Ascending aorta (tissue), 2 donors: ENCODE measurements around the gene IGSF9. TPM values are rescaled to one million over a fixed set of nuclear protein-coding genes. Genes with fewer than 3 reads are reported as not detected.

Experiments used
- DNase-seq, 2 donors: peaks; one replicate each; pipeline ENCODE4 v3.0.0-alpha.2; 2019; ENCODE audit warnings: low spot score in 2 of 2
- H3K27ac ChIP-seq, 2 donors: fragments of 200-600 bp; sonication (generic); one replicate each; pipeline ENCODE4 v1.5.1; 2016 to 2017; ENCODE audit warnings: mild to moderate bottlenecking in 1 of 2
- H3K27me3 ChIP-seq: fragments of 200-600 bp; sonication (generic); one replicate; pipeline ENCODE4 v1.5.1; 2017
- H3K36me3 ChIP-seq, 2 donors: fragments of 200-600 bp; sonication (generic); one replicate each; pipeline ENCODE4 v1.5.1; 2016
- H3K4me1 ChIP-seq, 2 donors: fragments of 200-600 bp; sonication (generic); one replicate each; pipeline ENCODE4 v1.5.1; 2016 to 2017; ENCODE audit warnings: mild to moderate bottlenecking in 1 of 2
- H3K4me3 ChIP-seq, 2 donors: fragments of 200-600 bp; sonication (generic); one replicate each; pipeline ENCODE4 v1.5.1; 2016 to 2017; ENCODE audit warnings: mild to moderate bottlenecking in 1 of 2
- H3K9me3 ChIP-seq, 2 donors: fragments of 200-600 bp; sonication (generic); one replicate each; pipeline ENCODE4 v1.5.1; 2016
- CTCF ChIP-seq, 3 experiments: fragments of 200-600 bp in 2 of 3; fragments of 450-650 bp in 1 of 3; sonication (generic) in 2 of 3; IDR thresholded peaks; one replicate each; pipeline ENCODE4 v1.5.1; 2016 to 2019; ENCODE audit warnings: antibody characterized with exemption in 3 of 3, mild to moderate bottlenecking in 1 of 3, moderate library complexity in 1 of 3
- intact Hi-C: fragments of 100-400 bp; cut with DNase I; formaldehyde crosslinking; loops from one replicate; pipeline ENCODE4 v1.15.1; 2023
- total RNA-seq: library from RNA; depleted of rRNA; stranded (reverse); fragments of >200 nt; gene quantifications from one replicate; pipeline ENCODE4 v1.1.0, GENCODE V29; 2016

IGSF9 gene
- total RNA-seq, 1 donor from 2014 or later = 0.11 TPM

GRCh38 chr1:159930216-159930615 is 15.2 kb downstream of the IGSF9 start:
- Histone ChIP-seq H3K36me3 (no peaks in the 10 kb centered on the region), H3K9me3 (no peaks in the 10 kb centered on the region), H3K4me1 (peaks cover 0 to 5% of the 10 kb centered on the region in 2 donors), H3K27ac (no peak overlapping the region), H3K4me3 (no peak overlapping the region), H3K27me3 (no peaks in the 10 kb centered on the region)
- TF ChIP-seq CTCF (IDR thresholded peaks at IDR 0.05) = no peak
- intact Hi-C loops = no loop called here
- no peak for DNase-seq

GRCh38 chr1:159929155-159930051 is 16.0 kb downstream of the IGSF9 start:
- Histone ChIP-seq H3K4me3 (no peak overlapping the region), H3K4me1 (peaks cover 0 to 5% of the 10 kb centered on the region in 2 donors), H3K27ac (no peak overlapping the region), H3K9me3 (no peaks in the 10 kb centered on the region), H3K27me3 (no peaks in the 10 kb centered on the region), H3K36me3 (no peaks in the 10 kb centered on the region)
- TF ChIP-seq CTCF (IDR thresholded peaks at IDR 0.05) = no peak
- DNase-seq = no peak
- intact Hi-C loops = loop anchor here (10.0 kb wide), 3 partner anchors 1465 to 1915 kb away; no protein-coding TSS in a partner anchor

- intact Hi-C loops = loop anchor here (10.0 kb wide), 3 partner anchors 1466 to 1914 kb away; no protein-coding TSS in a partner anchor
- no peak for DNase-seq
- Histone ChIP-seq H3K4me1 (peaks cover 0 to 5% of the 10 kb centered on the region in 2 donors), H3K27ac (no peak overlapping the region), H3K9me3 (no peaks in the 10 kb centered on the region), H3K27me3 (no peaks in the 10 kb centered on the region), H3K4me3 (no peak overlapping the region), H3K36me3 (no peaks in the 10 kb centered on the region)
- TF ChIP-seq CTCF (IDR thresholded peaks at IDR 0.05) = no peak
Measured at GRCh38 chr1:159928491-159929050, 16.8 kb downstream of the IGSF9 start.

GRCh38 chr1:159927849-159928431 is 17.5 kb downstream of the IGSF9 start:
- Histone ChIP-seq H3K27ac (no peak overlapping the region), H3K36me3 (no peaks in the 10 kb centered on the region), H3K27me3 (no peaks in the 10 kb centered on the region), H3K9me3 (no peaks in the 10 kb centered on the region), H3K4me1 (peaks cover 0 to 7% of the 10 kb centered on the region in 2 donors), H3K4me3 (no peak overlapping the region)
- TF ChIP-seq CTCF (IDR thresholded peaks at IDR 0.05) = no peak
- no peak for DNase-seq
- intact Hi-C loops = loop anchor here (10.0 kb wide), 3 partner anchors 1467 to 1913 kb away; no protein-coding TSS in a partner anchor

- no peak for TF ChIP-seq CTCF (IDR thresholded peaks at IDR 0.05)
- no peaks in the 10 kb centered on the region for H3K9me3 ChIP-seq
- H3K27me3 ChIP-seq = no peaks in the 10 kb centered on the region
- intact Hi-C loops = loop anchor here (10.0 kb wide), 3 partner anchors 1467 to 1913 kb away; no protein-coding TSS in a partner anchor
- H3K4me1 ChIP-seq = peaks cover 4 to 14% of the 10 kb centered on the region in 2 donors
- H3K4me3 ChIP-seq = no peak overlapping the region
- H3K36me3 ChIP-seq = no peaks in the 10 kb centered on the region
- no peak overlapping the region for H3K27ac ChIP-seq
- DNase-seq = no peak
Measured at GRCh38 chr1:159927211-159927848, 18.1 kb downstream of the IGSF9 start.
